GM19328 (cell line): ENCODE results near the gene IGFBPL1.

ENCODE experiments used
- ATAC-seq: cut with Tn5 transposase; IDR thresholded peaks from one replicate; pipeline ENCODE4 v1.9.1; 2021; ENCODE audit warnings: mild to moderate bottlenecking, moderate library complexity; ENCODE audit not compliant: unreplicated experiment

Gene IGFBPL1

GRCh38 chr9:38432922-38433510, 8.8 kb upstream of the IGFBPL1 start:
- no peak for ATAC-seq

DNA sequence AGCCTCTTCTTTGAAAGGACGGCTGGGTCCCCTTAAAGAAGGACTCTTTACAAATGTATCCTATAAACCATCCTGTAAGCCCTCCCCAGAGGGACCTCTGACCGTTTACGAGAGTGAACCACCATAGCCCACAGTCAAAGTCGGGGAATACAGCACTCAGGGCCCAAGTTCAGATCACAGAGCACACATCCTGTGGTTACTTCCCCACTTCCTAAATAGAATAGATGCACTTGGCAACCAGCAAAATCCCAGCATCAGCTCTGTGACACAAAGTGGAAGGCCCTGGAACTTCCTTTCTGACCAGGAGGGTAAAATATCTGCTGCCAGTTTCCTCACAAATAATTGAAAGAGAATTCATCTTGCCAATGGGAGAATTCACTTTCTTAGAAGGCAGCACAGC, 6.9 kb upstream of the IGFBPL1 start:
- ATAC-seq, result no peak

GRCh38 chr9:38428062-38428461, 3.8 kb upstream of the IGFBPL1 start:
- ATAC-seq, result no peak

DNA sequence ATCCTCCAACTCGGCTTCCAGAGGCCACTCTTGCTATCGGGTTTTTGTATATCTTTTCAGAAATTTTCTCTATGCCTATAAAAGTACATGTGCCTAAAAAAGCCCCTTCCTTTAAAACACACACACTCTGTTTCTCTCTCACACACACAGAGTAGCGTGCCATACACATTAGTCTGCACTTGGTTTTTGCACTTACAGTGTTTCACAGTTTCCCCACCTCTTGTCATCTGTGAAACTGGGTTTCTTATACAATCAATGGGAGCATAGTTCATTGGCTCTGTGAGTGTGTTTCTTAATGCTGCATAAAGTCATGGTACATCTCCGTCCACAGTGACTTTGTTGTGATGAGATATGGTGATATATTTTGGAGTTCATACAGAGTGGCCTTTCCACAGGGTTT, 664 bp upstream of the IGFBPL1 start:
- no peak for ATAC-seq

DNA sequence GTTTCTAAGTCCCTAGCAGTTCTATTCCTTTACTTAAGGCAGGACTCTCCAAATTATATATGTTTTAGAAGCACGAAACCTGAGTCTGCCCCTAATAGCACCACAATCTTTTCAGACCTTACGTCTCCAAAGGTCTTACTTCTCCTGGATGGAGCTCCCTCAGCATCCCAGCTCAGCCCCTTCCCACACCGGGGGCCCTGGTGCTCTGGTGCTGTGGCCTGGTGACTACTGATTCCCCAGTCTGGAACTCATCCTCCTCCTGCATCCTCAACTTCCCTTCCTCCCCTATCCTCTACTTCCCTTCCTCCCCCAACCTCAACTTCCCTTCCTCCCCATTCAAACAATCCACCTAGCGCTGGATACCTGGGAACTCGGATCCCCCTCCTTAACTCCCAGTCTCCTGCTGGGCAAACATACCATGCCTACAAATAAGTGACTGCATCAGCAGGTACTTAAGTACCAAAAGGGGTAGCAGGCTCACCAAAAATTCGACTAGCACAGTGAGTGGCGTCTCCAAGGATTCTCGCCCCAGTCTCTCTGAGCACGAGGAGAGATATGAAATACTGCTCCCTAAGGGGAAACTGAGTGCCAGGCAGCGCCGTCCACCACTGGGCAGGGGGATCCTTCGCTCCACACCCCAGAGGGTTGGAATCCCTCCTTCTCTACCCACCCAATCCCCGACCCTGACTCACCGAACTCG, 831 bp downstream of the IGFBPL1 start:
- no peak for ATAC-seq

DNA sequence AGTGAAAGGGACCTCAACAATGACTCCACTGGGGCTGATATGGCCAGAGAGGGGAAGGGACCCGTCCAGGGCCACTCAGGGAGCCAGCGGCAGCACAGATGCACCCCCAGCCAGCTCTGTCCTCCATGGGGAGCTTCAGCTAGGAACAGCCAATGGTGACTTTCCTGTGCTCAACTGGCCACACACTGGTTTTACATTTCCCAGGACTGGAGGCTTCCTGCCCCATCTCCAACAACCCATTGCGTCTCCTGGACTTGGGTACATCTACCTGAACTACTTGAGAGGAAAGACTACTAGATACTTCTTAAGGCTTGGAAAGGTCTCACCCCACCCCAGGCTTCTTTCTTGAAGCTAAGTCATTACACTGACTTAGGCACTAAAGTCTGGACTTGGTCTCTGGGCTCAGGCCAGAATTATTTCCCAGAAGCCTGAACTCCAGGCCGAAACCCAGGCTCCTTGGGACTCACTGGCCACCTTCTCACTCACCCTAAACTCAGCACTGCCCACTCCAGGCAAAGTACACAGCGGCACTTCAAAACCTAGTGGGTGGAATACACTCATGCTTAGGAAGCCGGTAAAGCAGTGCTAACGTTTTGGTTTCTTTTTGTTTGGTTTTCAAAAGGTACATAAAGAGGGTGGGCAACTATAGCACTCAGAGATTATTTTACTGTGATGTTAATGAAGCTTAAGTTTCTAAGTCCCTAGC, 1.5 kb downstream of the IGFBPL1 start:
- ATAC-seq, result no peak

DNA sequence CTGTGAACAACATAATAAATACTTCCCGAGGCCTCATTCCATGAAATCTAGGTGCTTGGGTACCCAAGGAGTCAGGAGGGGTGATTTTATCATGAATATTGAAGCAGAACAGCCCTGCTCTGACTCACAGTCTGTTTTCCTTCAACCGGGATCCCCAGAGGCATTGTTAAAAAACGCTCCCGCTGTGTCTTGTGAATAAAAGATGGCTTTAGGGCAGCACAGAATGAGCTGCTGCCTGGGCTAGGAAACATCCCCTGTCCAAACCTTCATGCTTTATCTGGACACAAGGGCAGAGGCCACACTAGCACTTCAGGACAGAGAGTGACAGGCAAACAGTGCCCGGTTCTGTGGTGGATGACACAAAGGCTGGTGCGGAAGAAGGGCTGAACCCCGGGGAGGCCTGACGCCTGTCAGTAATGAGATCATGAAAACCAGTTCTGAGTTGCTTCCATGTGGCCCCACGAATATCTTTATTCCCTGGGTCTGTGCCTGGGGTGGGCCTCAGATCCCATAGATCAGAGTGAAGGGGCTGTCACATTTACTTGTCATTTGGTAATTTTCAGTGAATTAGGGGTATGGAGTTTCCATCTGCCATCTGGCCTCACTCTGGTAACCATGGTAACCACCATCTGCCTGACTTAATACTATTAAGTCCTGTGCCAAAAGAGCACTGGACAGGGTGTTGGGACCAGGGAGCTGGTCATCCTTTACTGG, 2.6 kb downstream of the IGFBPL1 start:
- no peak for ATAC-seq

- no peak for ATAC-seq
Measured at GRCh38 chr9:38419181-38419580, 5.1 kb downstream of the IGFBPL1 start.

DNA sequence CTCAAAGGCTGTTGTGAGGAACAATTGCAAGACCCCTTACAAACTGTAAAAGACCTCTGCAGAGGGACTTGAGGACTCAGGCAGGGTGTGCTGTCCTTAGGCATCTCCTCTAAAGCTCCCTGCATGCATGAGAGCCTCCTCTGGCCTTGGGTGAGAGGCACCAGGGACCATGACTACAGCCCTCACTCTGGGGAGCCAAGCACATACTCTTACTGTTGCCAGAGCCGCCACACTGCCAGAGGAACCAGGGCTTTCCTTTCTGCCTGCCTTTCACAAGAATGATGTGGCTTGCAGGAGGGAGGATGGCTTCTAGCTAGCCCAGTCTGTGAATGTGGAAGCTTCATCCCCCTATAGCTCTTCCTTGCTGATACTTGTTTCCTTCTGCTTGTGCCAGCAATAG, 5.9 kb downstream of the IGFBPL1 start:
- ATAC-seq, result no peak

DNA sequence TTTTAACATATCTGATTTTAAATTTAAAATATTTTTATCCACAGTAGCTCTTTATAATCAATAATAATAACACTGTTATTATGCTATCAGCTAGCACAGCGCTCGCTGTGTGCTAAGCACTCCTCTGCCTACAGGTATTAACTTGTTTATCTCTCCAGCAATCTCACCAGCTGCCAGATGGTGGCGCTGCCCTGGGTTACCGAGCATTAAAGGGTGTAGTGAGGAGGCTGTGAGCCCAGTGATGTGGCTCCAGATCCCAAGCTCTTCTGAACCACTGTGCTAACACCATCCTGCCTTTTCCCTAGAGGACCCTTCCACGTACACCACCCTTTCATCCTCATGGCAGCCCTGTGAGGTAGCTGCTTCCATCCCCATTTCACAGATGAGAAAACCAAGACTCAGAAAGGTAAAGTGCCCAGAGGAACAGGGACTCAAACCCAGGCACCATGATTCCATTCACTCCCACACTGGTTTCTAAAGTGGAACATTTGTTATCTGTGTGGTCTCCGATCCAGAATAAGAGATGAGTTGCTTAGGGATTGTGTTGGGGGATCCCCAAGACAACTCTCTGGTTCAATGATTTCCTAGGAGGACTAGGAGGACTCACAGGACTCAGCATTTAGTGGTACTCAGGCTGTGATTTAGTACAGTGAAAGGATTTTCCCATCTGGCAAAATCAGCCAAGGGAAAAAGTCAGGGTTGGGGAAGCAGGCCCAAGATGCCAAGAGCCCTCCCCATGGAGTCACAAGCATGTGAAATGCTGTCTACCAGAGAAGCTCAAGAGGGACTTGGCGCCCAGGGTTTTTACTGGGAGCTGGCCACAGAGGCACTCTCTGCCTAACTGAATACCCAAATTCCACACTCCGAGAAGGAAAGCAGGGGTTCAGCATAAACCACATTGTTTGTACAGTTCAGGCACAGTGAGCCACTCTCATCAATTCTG, 7.0 kb downstream of the IGFBPL1 start:
- ATAC-seq, result no peak

DNA sequence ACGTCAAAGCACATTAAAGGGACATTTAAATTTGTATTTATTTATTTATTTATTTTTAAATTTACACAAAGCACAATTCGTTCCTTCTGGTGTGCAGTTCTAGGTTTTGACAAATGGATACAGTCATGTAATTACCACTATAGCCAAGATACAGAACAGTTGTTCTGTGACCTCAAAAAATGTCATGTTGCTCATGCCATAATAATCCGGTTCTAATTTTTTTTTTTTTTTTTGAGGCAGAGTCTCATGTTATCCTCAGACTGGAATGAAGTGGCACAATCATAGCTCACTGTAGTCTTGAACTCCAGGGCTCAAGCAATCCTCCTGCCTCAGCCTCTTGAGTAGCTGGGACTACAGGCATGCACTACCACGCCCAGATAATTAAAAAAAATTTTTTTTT, 7.8 kb downstream of the IGFBPL1 start:
- ATAC-seq, result no peak

DNA sequence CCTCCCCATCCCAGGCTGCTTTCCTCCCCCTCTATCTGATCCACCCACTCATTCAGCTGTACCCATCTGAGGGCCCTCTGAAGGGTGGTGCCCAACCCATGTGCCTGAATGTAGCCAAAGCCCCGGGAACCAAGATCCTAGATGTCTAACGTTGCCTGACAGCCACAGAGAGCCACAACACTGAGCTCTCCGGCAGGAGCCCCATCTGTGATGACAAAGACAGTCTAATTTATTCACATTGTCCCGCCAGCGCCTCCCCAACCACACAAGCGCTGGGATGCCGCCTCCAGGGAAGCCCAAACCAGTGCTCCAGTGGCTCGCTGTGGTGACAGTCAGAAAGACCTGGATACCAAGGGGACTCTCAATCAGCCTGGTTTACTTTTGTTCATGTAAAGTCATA, 8.4 kb downstream of the IGFBPL1 start:
- ATAC-seq, result no peak

DNA sequence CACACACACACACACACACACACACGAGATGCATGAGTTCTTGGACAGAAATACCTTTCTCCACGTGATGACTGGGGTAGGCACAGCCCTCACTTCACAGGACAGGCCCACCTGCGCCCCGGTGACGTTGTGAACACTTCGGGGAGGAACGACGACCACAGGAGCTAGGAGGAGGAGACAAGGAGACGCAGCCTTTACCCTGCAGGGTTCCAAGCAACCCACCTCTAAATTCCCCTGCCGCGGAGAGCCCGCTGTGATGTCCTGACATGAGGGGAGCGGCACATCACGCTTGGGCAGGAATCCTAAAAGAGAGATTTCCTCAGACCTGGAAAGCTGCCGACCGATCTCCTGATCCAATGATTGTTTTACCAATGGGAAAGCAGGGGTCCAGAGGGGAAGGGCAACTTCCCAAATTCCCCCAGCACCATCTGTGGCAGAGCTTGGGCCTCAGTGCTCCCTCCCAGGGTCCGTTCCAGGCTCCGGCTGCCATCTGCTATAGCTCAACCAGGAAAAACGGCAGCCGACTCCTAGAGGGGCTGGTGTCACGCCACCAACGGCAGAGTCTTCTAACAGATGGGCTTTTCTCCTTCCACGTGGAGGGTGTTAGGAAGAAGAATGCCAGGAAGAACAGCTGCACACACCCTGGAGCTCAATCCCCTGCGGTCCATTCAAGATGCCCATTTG, 10.1 kb downstream of the IGFBPL1 start:
- no peak for ATAC-seq

GRCh38 chr9:38413283-38413682, 11.0 kb downstream of the IGFBPL1 start:
- no peak for ATAC-seq

DNA sequence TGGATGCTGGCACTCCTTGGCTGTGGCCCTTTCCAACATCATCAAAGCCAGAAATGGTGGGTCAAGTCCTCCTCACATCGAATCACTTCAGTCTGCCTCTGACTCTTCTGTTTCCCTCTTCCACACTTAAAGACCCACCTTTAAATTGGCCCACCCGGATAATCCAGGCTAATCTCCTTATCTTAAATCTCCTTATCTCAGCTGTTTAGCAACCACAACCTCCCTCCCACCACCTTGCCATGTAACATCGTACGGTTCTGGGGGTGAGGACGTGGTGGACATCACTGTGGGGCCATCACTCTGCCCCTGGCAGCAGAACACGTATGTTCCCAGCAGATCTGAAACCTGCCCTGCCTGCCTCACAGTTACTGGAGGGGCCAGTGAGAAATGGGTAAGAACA, 11.5 kb downstream of the IGFBPL1 start:
- no peak for ATAC-seq

GRCh38 chr9:38408719-38409118, 15.5 kb downstream of the IGFBPL1 start:
- no peak for ATAC-seq

DNA sequence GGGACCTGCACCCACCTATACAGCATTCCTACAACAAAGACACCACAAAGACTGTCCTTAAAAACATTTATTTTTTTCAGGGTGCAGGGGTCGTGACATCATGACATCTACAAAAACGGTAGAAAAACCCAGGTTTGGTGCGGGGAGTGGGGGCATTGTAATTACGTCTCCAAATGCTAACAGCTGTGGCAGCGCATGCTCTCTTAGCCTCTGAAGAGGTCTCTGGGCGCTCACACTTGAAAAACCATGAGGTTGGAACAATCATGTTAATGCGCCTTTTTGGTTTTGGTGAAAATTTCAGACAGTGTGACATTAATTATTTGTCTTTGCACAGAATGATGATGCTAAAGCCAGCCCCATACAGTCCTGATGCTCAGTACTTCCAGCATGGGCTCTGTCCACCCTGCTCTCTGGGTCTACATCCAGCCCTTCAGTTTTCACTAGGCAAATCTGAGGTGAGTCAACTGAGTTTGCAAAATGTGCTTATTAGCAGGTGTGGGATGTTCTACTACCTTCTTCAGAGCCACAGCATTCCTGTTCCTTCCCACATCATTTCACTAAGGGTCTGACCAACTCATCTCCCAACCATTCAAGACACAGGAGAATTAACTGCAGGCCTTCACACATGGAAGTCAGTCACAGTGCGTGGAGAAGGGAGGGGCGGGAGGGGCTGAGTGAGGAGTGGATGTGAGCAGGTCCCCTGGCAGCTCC, 17.6 kb downstream of the IGFBPL1 start:
- ATAC-seq, result no peak

DNA sequence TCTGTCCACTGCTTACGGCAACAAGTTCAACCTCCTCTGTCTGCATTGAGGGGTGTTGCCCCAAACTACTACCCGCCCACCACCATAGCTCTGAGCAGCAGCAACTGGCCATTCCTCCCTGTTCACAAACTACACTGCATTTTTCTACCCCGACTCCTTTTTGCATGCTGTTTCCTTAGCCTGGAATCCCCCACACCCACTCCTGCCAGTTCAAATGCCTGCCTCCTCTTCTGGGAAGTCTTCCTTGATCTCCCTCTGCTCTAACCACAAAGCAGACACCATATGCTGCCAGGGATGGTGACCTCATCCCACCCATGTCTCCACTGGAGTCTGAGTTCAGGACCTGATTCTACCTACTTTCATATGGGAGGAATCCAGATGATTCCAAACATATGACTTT, 18.5 kb downstream of the IGFBPL1 start:
- no peak for ATAC-seq

GRCh38 chr9:38404314-38404713, 19.9 kb downstream of the IGFBPL1 start:
- no peak for ATAC-seq
